ENCODE data around the gene MYBPC1. TPM values are rescaled to one million over a fixed set of nuclear protein-coding genes. Genes with fewer than 3 reads are reported as not detected.

Gene MYBPC1
- total RNA-seq, 1 experiment from 2014 or later = not detected

DNA sequence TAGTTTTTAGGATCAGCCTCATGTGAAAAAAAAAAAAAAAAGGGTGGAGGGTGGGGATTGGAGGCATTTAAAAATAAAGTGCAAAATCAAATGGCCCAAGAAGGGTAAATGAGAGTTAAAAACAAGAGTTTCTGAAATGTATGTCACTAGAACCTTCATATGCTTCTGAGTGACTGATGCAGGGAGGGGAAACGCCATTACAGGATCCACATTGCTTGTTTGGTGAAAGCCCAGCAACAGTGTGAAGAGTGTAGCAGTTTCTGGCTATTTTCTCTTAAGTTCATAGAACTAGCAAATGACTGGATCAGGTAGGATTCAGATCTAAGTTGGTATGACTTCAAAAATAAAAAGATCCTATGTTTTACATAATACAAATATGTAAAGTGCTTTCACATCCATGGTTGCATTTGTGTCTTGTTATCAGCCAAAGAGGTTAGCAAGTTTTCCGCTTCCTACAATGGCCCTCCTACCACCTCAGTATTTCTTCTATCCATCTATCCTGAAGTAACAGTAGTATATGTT, 105.6 kb downstream of the MYBPC1 start:
- Mint-ChIP-seq H3K4me3 (no peak overlapping the region), H3K27me3 (ENCODE audit: low read depth) (peaks cover 19% of the 10 kb centered on the region), H3K9me3 (no peaks in the 10 kb centered on the region), H3K36me3 (ENCODE audit: insufficient read depth in 1 of 3, low read depth in 3 of 3) (peaks cover 0 to 2% (median 0%) of the 10 kb centered on the region in 3 experiments; a peak in 2 of 7 replicates), H3K4me1 (peaks cover 26 to 36% of the 10 kb centered on the region in 2 experiments), H3K27ac (no peak overlapping the region)
- H3K79me1 ChIP-seq (ENCODE audit: insufficient read depth, low read depth, low read length, poor library complexity, severe bottlenecking) = no peaks in the 10 kb centered on the region
- no peak overlapping the region for H2BK15ac ChIP-seq (ENCODE audit: low read depth, low read length)
- DNase-seq = no peak
- H2BK120ac ChIP-seq (ENCODE audit: low read depth, low read length, poor library complexity, severe bottlenecking) = no peak overlapping the region
- no peak overlapping the region for H4K5ac ChIP-seq (ENCODE audit: insufficient read length, low read depth, low read length)
- no peak overlapping the region for H3K4ac ChIP-seq (ENCODE audit: low read depth, low read length)
- no peak overlapping the region for H4K8ac ChIP-seq (replicated peaks; ENCODE audit: insufficient read length, low read depth, low read length)
- no peak overlapping the region for H2AFZ ChIP-seq (ENCODE audit: low read length)
- H2BK12ac ChIP-seq (ENCODE audit: insufficient read length, low read depth, low read length) = no peak overlapping the region
- H3K9me3 ChIP-seq (ENCODE audit: control insufficient read depth, low read depth, low read length) = no peaks in the 10 kb centered on the region
- H3K27ac ChIP-seq (ENCODE audit: insufficient read length, low read depth, low read length) = no peak overlapping the region
- H3K9ac ChIP-seq (ENCODE audit: extremely low read depth, insufficient read length, low read length) = no peak overlapping the region
- no peak overlapping the region for H3K14ac ChIP-seq (ENCODE audit: insufficient read depth, low read length)
- H2BK20ac ChIP-seq (ENCODE audit: low read depth, low read length, poor library complexity, severe bottlenecking) = no peak overlapping the region
- TF ChIP-seq, protein P1, sequence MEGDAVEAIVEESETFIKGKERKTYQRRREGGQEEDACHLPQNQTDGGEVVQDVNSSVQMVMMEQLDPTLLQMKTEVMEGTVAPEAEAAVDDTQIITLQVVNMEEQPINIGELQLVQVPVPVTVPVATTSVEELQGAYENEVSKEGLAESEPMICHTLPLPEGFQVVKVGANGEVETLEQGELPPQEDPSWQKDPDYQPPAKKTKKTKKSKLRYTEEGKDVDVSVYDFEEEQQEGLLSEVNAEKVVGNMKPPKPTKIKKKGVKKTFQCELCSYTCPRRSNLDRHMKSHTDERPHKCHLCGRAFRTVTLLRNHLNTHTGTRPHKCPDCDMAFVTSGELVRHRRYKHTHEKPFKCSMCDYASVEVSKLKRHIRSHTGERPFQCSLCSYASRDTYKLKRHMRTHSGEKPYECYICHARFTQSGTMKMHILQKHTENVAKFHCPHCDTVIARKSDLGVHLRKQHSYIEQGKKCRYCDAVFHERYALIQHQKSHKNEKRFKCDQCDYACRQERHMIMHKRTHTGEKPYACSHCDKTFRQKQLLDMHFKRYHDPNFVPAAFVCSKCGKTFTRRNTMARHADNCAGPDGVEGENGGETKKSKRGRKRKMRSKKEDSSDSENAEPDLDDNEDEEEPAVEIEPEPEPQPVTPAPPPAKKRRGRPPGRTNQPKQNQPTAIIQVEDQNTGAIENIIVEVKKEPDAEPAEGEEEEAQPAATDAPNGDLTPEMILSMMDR (conservative IDR thresholded peaks at IDR 0.05) = no peak
- no peak overlapping the region for H2BK5ac ChIP-seq (ENCODE audit: insufficient read length, low read length)
- H3K23ac ChIP-seq (ENCODE audit: insufficient read length, low read depth, low read length) = no peak overlapping the region
- no peaks in the 10 kb centered on the region for H3K79me2 ChIP-seq (ENCODE audit: insufficient read depth, low read length)
- no peak overlapping the region for H3T11ph ChIP-seq (ENCODE audit: low read length)
- H3K56ac ChIP-seq (ENCODE audit: insufficient read length, low read depth, low read length) = no peak overlapping the region
- H2AK5ac ChIP-seq (ENCODE audit: insufficient read length, low read length) = no peak overlapping the region
- H4K20me1 ChIP-seq (ENCODE audit: control insufficient read depth, insufficient read depth, insufficient read length) = no peaks in the 10 kb centered on the region
- H3K4me2 ChIP-seq (ENCODE audit: insufficient read depth, insufficient read length, low read length) = no peak overlapping the region
- H3K27me3 ChIP-seq (ENCODE audit: insufficient read depth, low read length) = peaks cover 8% of the 10 kb centered on the region; the same call in 1 of the 2 replicates
- no peak overlapping the region for H4K91ac ChIP-seq (ENCODE audit: insufficient read length, low read depth, low read length)
- no CpG with 5 or more reads among the region's 2 CpGs for WGBS (ENCODE audit: extremely low coverage, insufficient read length, low lambda C conversion rate)
- H3K18ac ChIP-seq (ENCODE audit: insufficient read length, low read depth, low read length) = no peak overlapping the region
- H3K4me1 ChIP-seq (ENCODE audit: insufficient read depth, low read length) = peaks cover 3% of the 10 kb centered on the region; the same call in 1 of the 2 replicates
- H3K23me2 ChIP-seq (ENCODE audit: insufficient read length, low read depth, low read length, poor library complexity, severe bottlenecking) = peaks cover 13% of the 10 kb centered on the region
